Panc1 (cell line): ENCODE measurements around the gene ATP1A1. TPM values are rescaled to one million over a fixed set of nuclear protein-coding genes. Genes with fewer than 3 reads are reported as not detected.

Experiments
- ATAC-seq: fragments of 200-7000 bp; cut with Tn5 transposase; 2 replicates; pipeline ENCODE4 v1.9.1; 2020; ENCODE audit warnings: mild to moderate bottlenecking, moderate library complexity
- BruUV-seq: library from RNA; stranded (reverse); fragments of 400-500 nt; replicated peaks from 2 replicates; lab custom pipeline; 2021; lab: Mats Ljungman, UMichigan
- CTCF ChIA-PET: fragments of 300-600 bp; sonication (Branson Sonifier 250); formaldehyde crosslinking; loops from one replicate; lab custom pipeline; 2022; ENCODE audit warnings: antibody characterized with exemption; lab: Charles Lee
- POLR2A ChIA-PET: fragments of 300-600 bp; sonication (Branson Sonifier 250); formaldehyde crosslinking; loops from one replicate; lab custom pipeline; 2022; ENCODE audit warnings: antibody characterized with exemption; lab: Charles Lee
- DNase-seq: peaks from one replicate; pipeline ENCODE4 v3.0.0-alpha.2; 2010; ENCODE audit warnings: low read depth, low spot score
- H3K27ac ChIP-seq: 2 replicates; pipeline ENCODE4 v1.5.1; 2011; ENCODE audit warnings: mild to moderate bottlenecking, low read length, inconsistent platforms
- H3K27me3 ChIP-seq: fragments of 200-500 bp; sonication (Bioruptor generic); 2 replicates; pipeline ENCODE4 v1.6.0; 2014; ENCODE audit warnings: low read length, inconsistent platforms; ENCODE audit not compliant: control insufficient read depth, insufficient read depth
- H3K36me3 ChIP-seq: fragments of 200-500 bp; sonication (Bioruptor generic); 2 replicates; pipeline ENCODE4 v1.5.1; 2014; ENCODE audit warnings: inconsistent platforms, mild to moderate bottlenecking, low read length, moderate library complexity; ENCODE audit not compliant: control insufficient read depth, insufficient read depth
- H3K4me1 ChIP-seq: 2 replicates; pipeline ENCODE4 v1.5.1; 2011; ENCODE audit warnings: inconsistent platforms, mild to moderate bottlenecking, low read length, moderate library complexity; ENCODE audit not compliant: control insufficient read depth, insufficient read depth
- H3K4me3 ChIP-seq, 2 experiments: 2 replicates each; pipeline ENCODE4 v1.5.1; 2011 to 2012; ENCODE audit warnings: low read depth in 2 of 2, low read length in 2 of 2, mild to moderate bottlenecking in 2 of 2, inconsistent platforms in 1 of 2, moderate library complexity in 1 of 2
- H3K9me3 ChIP-seq: fragments of 200-500 bp; sonication (Bioruptor generic); 2 replicates; pipeline ENCODE4 v1.5.1; 2014; ENCODE audit warnings: low read depth, mild to moderate bottlenecking, inconsistent platforms, low read length, moderate library complexity; ENCODE audit not compliant: control insufficient read depth, insufficient read depth
- POLR2AphosphoS5 ChIP-seq: IDR thresholded peaks from 2 replicates; pipeline ENCODE4 v1.6.1; 2012; ENCODE audit warnings: mild to moderate bottlenecking, low read depth, low read length, moderate library complexity
- SIN3A ChIP-seq: IDR thresholded peaks from 2 replicates; pipeline ENCODE4 v1.6.1; 2012; ENCODE audit warnings: low read depth, mild to moderate bottlenecking, low read length, moderate library complexity, borderline replicate concordance; ENCODE audit not compliant: insufficient read depth
- TCF7L2 ChIP-seq: IDR thresholded peaks from 2 replicates; pipeline ENCODE4 v1.6.1; 2011; ENCODE audit warnings: mild to moderate bottlenecking, low read depth, low read length, inconsistent platforms
- in situ Hi-C: cut with HindIII; loops from 2 replicates; pipeline ENCODE4 v1.10.0; 2016; ENCODE audit warnings: low sequenced_read_pairs, low pct_unique_long_range_greater_than_20kb
- intact Hi-C: fragments of 100-400 bp; cut with micrococcal nuclease; formaldehyde crosslinking; loops from one replicate; pipeline ENCODE4 v1.10.0; 2022; ENCODE audit not compliant: unreplicated experiment
- total RNA-seq: library from RNA; stranded (reverse); gene quantifications from one replicate; pipeline ENCODE4 v1.2.1, GENCODE V29; 2021; ENCODE audit not compliant: unreplicated experiment
- TF ChIP-seq, protein P1 (sequence below), 2 experiments: IDR thresholded peaks; 2 replicates each; pipeline ENCODE4 v1.6.1; 2011 to 2012; ENCODE audit warnings: low read depth in 2 of 2, control low read depth in 1 of 2, low read length in 1 of 2, mild to moderate bottlenecking in 1 of 2, moderate library complexity in 1 of 2; ENCODE audit not compliant: insufficient read depth in 1 of 2
- TF ChIP-seq, protein P2 (sequence below): fragments of 450-650 bp; IDR thresholded peaks from 2 replicates; pipeline ENCODE4 v1.5.1; 2017; ENCODE audit warnings: mild to moderate bottlenecking

The ATP1A1 gene
- total RNA-seq, 1 experiment from 2014 or later: 131 TPM

DNA sequence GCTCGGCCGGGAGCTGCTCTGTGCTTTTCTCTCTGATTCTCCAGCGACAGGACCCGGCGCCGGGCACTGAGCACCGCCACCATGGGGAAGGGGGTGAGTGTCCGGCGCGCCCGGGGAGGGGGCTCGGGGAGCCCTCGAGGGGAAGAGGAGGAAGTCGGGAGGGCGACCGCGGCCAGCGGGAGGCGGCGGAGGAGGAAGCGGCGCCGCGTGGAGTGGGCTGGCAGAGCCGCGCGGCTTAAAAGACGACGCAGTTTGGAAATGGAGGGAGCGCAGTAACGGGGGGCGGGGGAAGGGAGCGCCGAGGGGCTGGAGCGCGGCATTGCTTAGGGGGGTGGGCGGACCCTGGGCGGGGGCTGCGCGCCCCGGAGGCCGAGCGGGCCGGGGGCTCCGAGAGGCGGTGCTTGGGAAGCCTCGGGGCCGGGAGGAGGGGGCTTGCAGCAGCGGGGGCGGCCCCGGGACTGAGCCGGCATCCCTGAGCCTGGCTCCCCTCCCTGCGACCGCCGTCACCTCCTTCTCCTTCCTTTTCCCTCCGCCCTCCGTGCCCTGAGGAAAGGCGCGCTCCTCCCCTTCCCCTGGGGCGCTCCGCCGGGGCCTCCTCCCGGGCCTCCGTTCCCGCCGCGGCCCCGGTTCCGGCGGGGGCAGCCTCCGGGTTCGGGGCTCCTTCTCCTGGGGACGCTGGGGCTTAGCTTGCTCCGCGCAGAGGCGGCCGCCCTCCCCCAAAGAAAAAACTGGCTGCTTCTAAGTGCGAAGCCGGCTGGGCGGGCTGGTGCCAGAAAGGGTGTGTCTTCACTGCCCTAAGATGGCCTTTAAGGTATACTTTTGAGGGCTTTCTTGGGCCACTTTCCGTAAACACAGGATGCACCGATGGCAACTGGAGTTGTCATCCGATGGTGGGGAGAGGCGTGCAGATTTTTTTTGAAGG lies 648 bp downstream of the ATP1A1 start:
- DNase-seq (no peak), ATAC-seq (peak; percentile 61)
- intact Hi-C loops: no loop called here
- in situ Hi-C loops: no loop called here
- Histone ChIP-seq H3K9me3 (no peaks in the 10 kb centered on the region), H3K27me3 (no peaks in the 10 kb centered on the region), H3K4me3 (peak overlapping the region; percentile 66 to 69), H3K36me3 (no peaks in the 10 kb centered on the region; the same call in 1 of the 2 replicates), H3K4me1 (peaks cover 34% of the 10 kb centered on the region), H3K27ac (peak overlapping the region; percentile 86)
- TF ChIP-seq, protein P1, sequence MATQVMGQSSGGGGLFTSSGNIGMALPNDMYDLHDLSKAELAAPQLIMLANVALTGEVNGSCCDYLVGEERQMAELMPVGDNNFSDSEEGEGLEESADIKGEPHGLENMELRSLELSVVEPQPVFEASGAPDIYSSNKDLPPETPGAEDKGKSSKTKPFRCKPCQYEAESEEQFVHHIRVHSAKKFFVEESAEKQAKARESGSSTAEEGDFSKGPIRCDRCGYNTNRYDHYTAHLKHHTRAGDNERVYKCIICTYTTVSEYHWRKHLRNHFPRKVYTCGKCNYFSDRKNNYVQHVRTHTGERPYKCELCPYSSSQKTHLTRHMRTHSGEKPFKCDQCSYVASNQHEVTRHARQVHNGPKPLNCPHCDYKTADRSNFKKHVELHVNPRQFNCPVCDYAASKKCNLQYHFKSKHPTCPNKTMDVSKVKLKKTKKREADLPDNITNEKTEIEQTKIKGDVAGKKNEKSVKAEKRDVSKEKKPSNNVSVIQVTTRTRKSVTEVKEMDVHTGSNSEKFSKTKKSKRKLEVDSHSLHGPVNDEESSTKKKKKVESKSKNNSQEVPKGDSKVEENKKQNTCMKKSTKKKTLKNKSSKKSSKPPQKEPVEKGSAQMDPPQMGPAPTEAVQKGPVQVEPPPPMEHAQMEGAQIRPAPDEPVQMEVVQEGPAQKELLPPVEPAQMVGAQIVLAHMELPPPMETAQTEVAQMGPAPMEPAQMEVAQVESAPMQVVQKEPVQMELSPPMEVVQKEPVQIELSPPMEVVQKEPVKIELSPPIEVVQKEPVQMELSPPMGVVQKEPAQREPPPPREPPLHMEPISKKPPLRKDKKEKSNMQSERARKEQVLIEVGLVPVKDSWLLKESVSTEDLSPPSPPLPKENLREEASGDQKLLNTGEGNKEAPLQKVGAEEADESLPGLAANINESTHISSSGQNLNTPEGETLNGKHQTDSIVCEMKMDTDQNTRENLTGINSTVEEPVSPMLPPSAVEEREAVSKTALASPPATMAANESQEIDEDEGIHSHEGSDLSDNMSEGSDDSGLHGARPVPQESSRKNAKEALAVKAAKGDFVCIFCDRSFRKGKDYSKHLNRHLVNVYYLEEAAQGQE (IDR thresholded peaks at IDR 0.05; ENCODE audit: insufficient read depth in 1 of 2, low read depth in 2 of 2, low read length in 1 of 2): no peak
- TF ChIP-seq TCF7L2 (no peak), SIN3A (no peak), POLR2AphosphoS5 (no peak)
- TF ChIP-seq, protein P2, sequence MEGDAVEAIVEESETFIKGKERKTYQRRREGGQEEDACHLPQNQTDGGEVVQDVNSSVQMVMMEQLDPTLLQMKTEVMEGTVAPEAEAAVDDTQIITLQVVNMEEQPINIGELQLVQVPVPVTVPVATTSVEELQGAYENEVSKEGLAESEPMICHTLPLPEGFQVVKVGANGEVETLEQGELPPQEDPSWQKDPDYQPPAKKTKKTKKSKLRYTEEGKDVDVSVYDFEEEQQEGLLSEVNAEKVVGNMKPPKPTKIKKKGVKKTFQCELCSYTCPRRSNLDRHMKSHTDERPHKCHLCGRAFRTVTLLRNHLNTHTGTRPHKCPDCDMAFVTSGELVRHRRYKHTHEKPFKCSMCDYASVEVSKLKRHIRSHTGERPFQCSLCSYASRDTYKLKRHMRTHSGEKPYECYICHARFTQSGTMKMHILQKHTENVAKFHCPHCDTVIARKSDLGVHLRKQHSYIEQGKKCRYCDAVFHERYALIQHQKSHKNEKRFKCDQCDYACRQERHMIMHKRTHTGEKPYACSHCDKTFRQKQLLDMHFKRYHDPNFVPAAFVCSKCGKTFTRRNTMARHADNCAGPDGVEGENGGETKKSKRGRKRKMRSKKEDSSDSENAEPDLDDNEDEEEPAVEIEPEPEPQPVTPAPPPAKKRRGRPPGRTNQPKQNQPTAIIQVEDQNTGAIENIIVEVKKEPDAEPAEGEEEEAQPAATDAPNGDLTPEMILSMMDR: no peak
- ChIA-PET CTCF (interaction anchor here (0.7 kb wide), 1 partner anchor 686 kb away, joined by 7 read pairs; the partner anchor contains the start of gene TTF2), POLR2A (interaction anchor here (0.5 kb wide), 1 partner anchor 8 kb away, joined by 5 read pairs; no protein-coding TSS in a partner anchor)
- no TSS peak for BruUV-seq

DNA sequence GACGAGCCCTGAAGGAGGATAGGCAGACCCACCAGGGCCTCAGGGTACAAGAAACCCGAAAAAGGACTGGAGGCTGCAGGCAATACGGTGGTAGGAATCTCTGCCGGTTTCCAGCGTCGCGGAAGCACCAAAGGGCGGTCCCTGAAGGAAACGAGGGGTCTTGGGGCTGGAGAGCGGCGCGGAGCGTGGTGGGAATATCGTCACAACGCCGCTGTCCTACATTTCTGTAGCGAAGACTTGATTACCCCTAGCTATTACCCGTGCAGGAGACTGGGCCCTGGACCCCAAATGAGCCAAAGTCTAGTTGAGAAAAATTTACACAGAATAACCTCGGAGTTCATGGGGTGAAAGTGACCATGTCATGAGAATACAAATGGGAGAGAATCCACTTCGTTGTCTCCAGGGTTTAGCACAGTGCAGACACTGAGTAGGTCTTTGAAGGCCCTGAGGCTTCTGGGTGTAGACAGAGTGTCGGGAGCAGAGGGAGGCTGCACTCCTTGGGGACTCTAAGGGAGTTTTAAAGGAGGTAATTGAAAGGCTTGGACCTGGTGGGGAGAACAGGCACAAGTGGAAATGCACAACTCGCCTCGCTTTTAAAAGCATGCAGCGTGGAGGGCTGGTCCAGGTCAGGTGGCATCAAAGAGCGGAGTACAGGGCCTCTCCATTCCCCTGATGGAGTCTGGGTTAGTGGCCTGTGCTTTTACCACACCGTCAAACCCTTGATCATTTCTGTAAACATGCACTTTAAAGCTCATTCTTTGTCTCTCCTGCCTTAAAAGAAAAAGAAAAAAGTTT lies 1.5 kb downstream of the ATP1A1 start:
- DNase-seq: no peak
- Histone ChIP-seq H3K9me3 (no peaks in the 10 kb centered on the region), H3K27ac (peak overlapping the region; percentile 86), H3K36me3 (no peaks in the 10 kb centered on the region; the same call in 1 of the 2 replicates), H3K4me3 (peak overlapping the region; percentile 66 to 69), H3K27me3 (no peaks in the 10 kb centered on the region), H3K4me1 (peaks cover 37% of the 10 kb centered on the region)
- no peak for TF ChIP-seq SIN3A
- 0 out of 2 replicates have a peak, but pooled peaks have one; percentile 14 for TF ChIP-seq TCF7L2
- CTCF ChIA-PET: no interaction called here
- intact Hi-C loops (no loop called here), in situ Hi-C loops (no loop called here)
- POLR2A ChIA-PET: interaction anchor here (0.5 to 1.0 kb wide), 2 partner anchors 9 to 685 kb away, joined by 3 to 5 read pairs; partner anchors contain the start of gene TTF2
- no TSS peak for BruUV-seq
- peak; percentile 13; the same call in 1 of the 2 replicates for ATAC-seq
